SK-N-SH (cell line): ENCODE measurements around the gene OPHN1. TPM values are rescaled to one million over a fixed set of nuclear protein-coding genes. Genes with fewer than 3 reads are reported as not detected.

Experiments used
- CTCF ChIA-PET: fragments of 300-600, 350-600 bp; formaldehyde crosslinking; extraction: SDS; loops from one replicate; lab custom pipeline; 2021; lab: Yijun Ruan, JAX
- POLR2A ChIA-PET: fragments of 350-600 bp; sonication (Branson Sonifier 250); formaldehyde crosslinking; extraction: SDS; loops from one replicate; lab custom pipeline; 2020; ENCODE audit warnings: antibody characterized with exemption, inconsistent platforms; lab: Yijun Ruan, JAX
- DNase-seq: peaks from one replicate; pipeline ENCODE4 v3.0.0; 2012
- H2AFZ ChIP-seq: fragments of 200-600 bp; sonication (generic); 2 replicates; pipeline ENCODE4 v1.8.1; 2016; ENCODE audit warnings: antibody characterized with exemption, mild to moderate bottlenecking, low read depth
- H3F3A ChIP-seq: fragments of 200-600 bp; sonication (generic); replicated peaks from 2 replicates; pipeline ENCODE3; 2016; ENCODE audit warnings: antibody characterized with exemption, mild to moderate bottlenecking; ENCODE audit not compliant: insufficient read depth
- H3K27ac ChIP-seq, 2 experiments: fragments of 200-500 bp in 1 of 2; fragments of 200-600 bp in 1 of 2; sonication (Bioruptor generic) in 1 of 2; sonication (generic), shearing (Covaris generic) in 1 of 2; 2 replicates each; pipeline versions ENCODE4 v1.5.1 to v1.6.1; 2014 to 2016; ENCODE audit warnings: low read depth in 2 of 2, inconsistent platforms in 1 of 2, low read length in 1 of 2, mild to moderate bottlenecking in 1 of 2, mixed read lengths in 1 of 2
- H3K27me3 ChIP-seq: fragments of 200-600 bp; sonication (generic), shearing (Covaris generic); 2 replicates; pipeline ENCODE4 v1.6.1; 2016; ENCODE audit warnings: mixed run types; ENCODE audit not compliant: insufficient read depth
- H3K36me3 ChIP-seq, 2 experiments: fragments of 200-500 bp in 1 of 2; fragments of 200-600 bp in 1 of 2; sonication (Bioruptor generic) in 1 of 2; sonication (generic) in 1 of 2; replicated peaks in 1 of 2; 2 replicates each; pipeline versions ENCODE3 to v1.5.1; 2014 to 2016; ENCODE audit warnings: low read length in 1 of 2, mild to moderate bottlenecking in 1 of 2; ENCODE audit not compliant: insufficient read depth in 2 of 2, control insufficient read depth in 1 of 2
- H3K4me1 ChIP-seq, 2 experiments: fragments of 200-500 bp in 1 of 2; fragments of 200-600 bp in 1 of 2; sonication (Bioruptor generic) in 1 of 2; sonication (generic), shearing (Covaris generic) in 1 of 2; 2 replicates each; pipeline versions ENCODE4 v1.5.1 to v1.6.1; 2014 to 2016; ENCODE audit warnings: low read depth in 1 of 2, low read length in 1 of 2, mixed run types in 1 of 2; ENCODE audit not compliant: insufficient read depth in 2 of 2, control insufficient read depth in 1 of 2
- H3K4me2 ChIP-seq: fragments of 200-600 bp; sonication (generic), shearing (Covaris generic); 2 replicates; pipeline ENCODE4 v1.6.1; 2017; ENCODE audit warnings: mixed run types
- H3K4me3 ChIP-seq, 2 experiments: fragments of 200-500 bp in 1 of 2; fragments of 200-600 bp in 1 of 2; sonication (Bioruptor generic) in 1 of 2; sonication (generic), shearing (Covaris generic) in 1 of 2; 2 replicates each; pipeline versions ENCODE4 v1.5.1 to v1.8.1; 2014 to 2016; ENCODE audit warnings: low read depth in 2 of 2, inconsistent platforms in 1 of 2, low read length in 1 of 2, mild to moderate bottlenecking in 1 of 2, mixed read lengths in 1 of 2, moderate library complexity in 1 of 2
- H3K79me2 ChIP-seq: fragments of 200-600 bp; sonication (generic); 2 replicates; pipeline ENCODE4 v1.8.1; 2017; ENCODE audit warnings: mild to moderate bottlenecking; ENCODE audit not compliant: insufficient read depth
- H3K9ac ChIP-seq: fragments of 200-600 bp; sonication (generic); 2 replicates; pipeline ENCODE4 v1.6.1; 2017; ENCODE audit warnings: mixed run types
- H3K9me2 ChIP-seq: fragments of 200-600 bp; sonication (generic); 2 replicates; pipeline ENCODE4 v1.6.1; 2017; ENCODE audit warnings: mixed run types
- H3K9me3 ChIP-seq: fragments of 200-600 bp; sonication (generic); 2 replicates; pipeline ENCODE4 v1.6.1; 2017; ENCODE audit warnings: mixed run types, mild to moderate bottlenecking, moderate library complexity
- H4K20me1 ChIP-seq: fragments of 200-600 bp; sonication (generic); 2 replicates; pipeline ENCODE4 v1.6.1; 2017; ENCODE audit warnings: mild to moderate bottlenecking, mixed run types; ENCODE audit not compliant: insufficient read depth
- CHD2 ChIP-seq: fragments of 150-350 bp; IDR thresholded peaks from 2 replicates; pipeline ENCODE4 v1.6.1; 2018; ENCODE audit warnings: low read length; ENCODE audit not compliant: partially characterized antibody
- CTCF ChIP-seq: fragments of 200-600 bp; sonication (generic); IDR thresholded peaks from 2 replicates; pipeline ENCODE4 v1.6.1; 2017; ENCODE audit warnings: antibody characterized with exemption, mild to moderate bottlenecking, moderate library complexity
- ELF1 ChIP-seq: IDR thresholded peaks from 2 replicates; pipeline ENCODE4 v1.4.0; 2012
- FOXJ3 ChIP-seq: sonication (generic); formaldehyde crosslinking; IDR thresholded peaks from 2 replicates; pipeline ENCODE4 v1.5.1; 2020; ENCODE audit warnings: mild to moderate bottlenecking, missing genetic modification reagents
- FOXM1 ChIP-seq: IDR thresholded peaks from 2 replicates; pipeline ENCODE4 v1.4.0; 2012; ENCODE audit warnings: low read depth, mild to moderate bottlenecking
- GABPA ChIP-seq: IDR thresholded peaks from 2 replicates; pipeline ENCODE4 v1.4.0; 2012; ENCODE audit warnings: low read depth, mild to moderate bottlenecking
- GATA2 ChIP-seq: sonication (generic); formaldehyde crosslinking; IDR thresholded peaks from 2 replicates; pipeline ENCODE4 v1.5.0; 2020; ENCODE audit warnings: mild to moderate bottlenecking, missing genetic modification reagents
- JUND ChIP-seq: IDR thresholded peaks from 2 replicates; pipeline ENCODE4 v1.4.0; 2012
- MEF2A ChIP-seq: IDR thresholded peaks from 2 replicates; pipeline ENCODE4 v1.4.0; 2012; ENCODE audit warnings: low read depth, borderline replicate concordance
- MXI1 ChIP-seq: IDR thresholded peaks from 2 replicates; pipeline ENCODE4 v1.6.1; 2012; ENCODE audit warnings: mild to moderate bottlenecking, low read depth, low read length, improper control_type of control experiment
- NFIC ChIP-seq: IDR thresholded peaks from 2 replicates; pipeline ENCODE4 v1.4.0; 2012; ENCODE audit warnings: borderline replicate concordance
- NRF1 ChIP-seq: IDR thresholded peaks from 2 replicates; pipeline ENCODE4 v1.6.1; 2012; ENCODE audit warnings: low read depth, mild to moderate bottlenecking, low read length
- POLR2AphosphoS5 ChIP-seq: IDR thresholded peaks from 2 replicates; pipeline ENCODE4 v1.6.1; 2012; ENCODE audit warnings: low read depth, low read length
- RAD21 ChIP-seq: IDR thresholded peaks from 2 replicates; pipeline ENCODE4 v1.6.1; 2012; ENCODE audit warnings: mild to moderate bottlenecking, low read length
- RCOR1 ChIP-seq: fragments of 150-350 bp; IDR thresholded peaks from 2 replicates; pipeline ENCODE4 v1.6.1; 2017; ENCODE audit warnings: antibody characterized with exemption, low read length
- RFX5 ChIP-seq: IDR thresholded peaks from 2 replicates; pipeline ENCODE4 v1.6.1; 2012; ENCODE audit warnings: mild to moderate bottlenecking, improper control_type of control experiment, low read length
- SIN3A ChIP-seq: IDR thresholded peaks from 2 replicates; pipeline ENCODE4 v1.6.1; 2012; ENCODE audit warnings: low read depth, mild to moderate bottlenecking, low read length, moderate library complexity, borderline replicate concordance
- SMC3 ChIP-seq: IDR thresholded peaks from 2 replicates; pipeline ENCODE4 v1.6.1; 2012; ENCODE audit warnings: low read depth, low read length, improper control_type of control experiment
- TCF12 ChIP-seq: IDR thresholded peaks from 2 replicates; pipeline ENCODE4 v1.4.0; 2012
- TEAD4 ChIP-seq: IDR thresholded peaks from 2 replicates; pipeline ENCODE4 v1.4.0; 2012; ENCODE audit warnings: mild to moderate bottlenecking, borderline replicate concordance; ENCODE audit not compliant: insufficient read depth
- USF1 ChIP-seq: IDR thresholded peaks from 2 replicates; pipeline ENCODE4 v1.4.0; 2012; ENCODE audit warnings: low read depth, borderline replicate concordance
- USF2 ChIP-seq: fragments of 150-350 bp; IDR thresholded peaks from 2 replicates; pipeline ENCODE4 v1.6.1; 2017; ENCODE audit warnings: antibody characterized with exemption, low read length, low read depth, borderline replicate concordance
- YY1 ChIP-seq: IDR thresholded peaks from 2 replicates; pipeline ENCODE4 v1.4.0; 2012; ENCODE audit warnings: low read depth, mild to moderate bottlenecking
- ZBTB33 ChIP-seq: IDR thresholded peaks from 2 replicates; pipeline ENCODE4 v1.4.0; 2012; ENCODE audit warnings: low read depth, borderline replicate concordance
- WGBS: methylation state at CpG from one replicate; pipeline ENCODE4 v1.1.6; 2017; ENCODE audit warnings: low lambda C conversion rate; 5-methylcytosine and 5-hydroxymethylcytosine counted together
- polyA plus RNA-seq, 3 experiments: library from polyadenylated mRNA; depleted of rRNA; stranded (reverse); fragments of >200 nt; gene quantifications; 2 replicates each; pipeline ENCODE4 v1.2.3, GENCODE V29; 2012

OPHN1 gene
- polyA plus RNA-seq, 1 of the 3 experiments (the other 2 are of a cell fraction) = 1.7 TPM

GRCh38 chrX:68179355-68179754 lies 253.9 kb downstream of the OPHN1 start:
- no peak overlapping the region for H3K27ac ChIP-seq
- H3K4me1 ChIP-seq = no peaks in the 10 kb centered on the region
- no peak for DNase-seq
- H3K4me3 ChIP-seq = no peak overlapping the region
- CTCF ChIA-PET = no interaction called here
- no peaks in the 10 kb centered on the region for H3K9me3 ChIP-seq
- H3K9me2 ChIP-seq = no peaks in the 10 kb centered on the region
- H4K20me1 ChIP-seq = no peaks in the 10 kb centered on the region
- H3F3A ChIP-seq = no peaks in the 10 kb centered on the region
- no peaks in the 10 kb centered on the region for H3K36me3 ChIP-seq
- no peak overlapping the region for H3K9ac ChIP-seq
- H3K79me2 ChIP-seq = no peaks in the 10 kb centered on the region
- H2AFZ ChIP-seq = no peak overlapping the region
- POLR2A ChIA-PET = no interaction called here
- 56% methylated on average over 1 of the region's 1 CpG for WGBS
- TF ChIP-seq RAD21 (no peak), RCOR1 (no peak), USF1 (no peak), JUND (no peak), SMC3 (no peak), USF2 (no peak), CHD2 (no peak), NRF1 (no peak), FOXM1 (no peak), TCF12 (no peak), YY1 (no peak), SIN3A (no peak), ELF1 (no peak), MEF2A (no peak), MXI1 (no peak), CTCF (no peak), TEAD4 (no peak), FOXJ3 (no peak)
- H3K4me2 ChIP-seq = no peak overlapping the region
- no peaks in the 10 kb centered on the region for H3K27me3 ChIP-seq

GRCh38 chrX:68177542-68177941 lies 255.8 kb downstream of the OPHN1 start:
- 46% methylated on average over 4 of the region's 4 CpGs for WGBS
- Histone ChIP-seq H3K4me1 (no peaks in the 10 kb centered on the region), H4K20me1 (no peaks in the 10 kb centered on the region), H3K4me3 (no peak overlapping the region), H3K4me2 (no peak overlapping the region), H3K27me3 (no peaks in the 10 kb centered on the region), H3K79me2 (no peaks in the 10 kb centered on the region), H2AFZ (no peak overlapping the region), H3F3A (no peaks in the 10 kb centered on the region), H3K27ac (no peak overlapping the region), H3K36me3 (no peaks in the 10 kb centered on the region), H3K9ac (no peak overlapping the region), H3K9me3 (no peaks in the 10 kb centered on the region), H3K9me2 (no peaks in the 10 kb centered on the region)
- no peak for DNase-seq
- ChIA-PET CTCF (interaction anchor here (1.2 to 2.0 kb wide), 2 partner anchors 19 to 32 kb away, joined by 3 to 6 read pairs; no protein-coding TSS in a partner anchor), POLR2A (no interaction called here)
- no peak for TF ChIP-seq MXI1
- no peak for TF ChIP-seq RFX5
- no peak for TF ChIP-seq GATA2 (CRISPR knock-in tag)
- no peak for TF ChIP-seq CTCF
- TF ChIP-seq RCOR1 = no peak
- no peak for TF ChIP-seq ZBTB33
- TF ChIP-seq CHD2 = no peak
- no peak for TF ChIP-seq GABPA
- no peak for TF ChIP-seq POLR2AphosphoS5
- no peak for TF ChIP-seq NFIC
- TF ChIP-seq, all 33 proteins: peak for 0
